ENCODE results near the gene CACNA2D3.

GRCh38 chr3:54710954-54711353, 588.6 kb downstream of the CACNA2D3 start:
- TF ChIP-seq CTCF (optimal IDR thresholded peaks at IDR 0.05 in 1 of 3, IDR thresholded peaks at IDR 0.05 in 1 of 3, conservative IDR thresholded peaks at IDR 0.05 in 1 of 3; ENCODE audit: extremely low read depth in 1 of 3, insufficient read depth in 2 of 3, low read length in 3 of 3) (no peak), EZH2 (IDR thresholded peaks at IDR 0.05; ENCODE audit: low read length) (no peak)
